ENCODE measurements around the gene HCFC1R1. TPM values are rescaled to one million over a fixed set of nuclear protein-coding genes. Genes with fewer than 3 reads are reported as not detected.
"Not testable (repeated sequence)": the region's sequence is repeated elsewhere in the genome, so short reads cannot be mapped to it uniquely, and the experiment has no call there.

The HCFC1R1 gene
- total and polyA plus RNA-seq, 7 donors = 23.1 to 82.5 (median 52.9) TPM

DNA sequence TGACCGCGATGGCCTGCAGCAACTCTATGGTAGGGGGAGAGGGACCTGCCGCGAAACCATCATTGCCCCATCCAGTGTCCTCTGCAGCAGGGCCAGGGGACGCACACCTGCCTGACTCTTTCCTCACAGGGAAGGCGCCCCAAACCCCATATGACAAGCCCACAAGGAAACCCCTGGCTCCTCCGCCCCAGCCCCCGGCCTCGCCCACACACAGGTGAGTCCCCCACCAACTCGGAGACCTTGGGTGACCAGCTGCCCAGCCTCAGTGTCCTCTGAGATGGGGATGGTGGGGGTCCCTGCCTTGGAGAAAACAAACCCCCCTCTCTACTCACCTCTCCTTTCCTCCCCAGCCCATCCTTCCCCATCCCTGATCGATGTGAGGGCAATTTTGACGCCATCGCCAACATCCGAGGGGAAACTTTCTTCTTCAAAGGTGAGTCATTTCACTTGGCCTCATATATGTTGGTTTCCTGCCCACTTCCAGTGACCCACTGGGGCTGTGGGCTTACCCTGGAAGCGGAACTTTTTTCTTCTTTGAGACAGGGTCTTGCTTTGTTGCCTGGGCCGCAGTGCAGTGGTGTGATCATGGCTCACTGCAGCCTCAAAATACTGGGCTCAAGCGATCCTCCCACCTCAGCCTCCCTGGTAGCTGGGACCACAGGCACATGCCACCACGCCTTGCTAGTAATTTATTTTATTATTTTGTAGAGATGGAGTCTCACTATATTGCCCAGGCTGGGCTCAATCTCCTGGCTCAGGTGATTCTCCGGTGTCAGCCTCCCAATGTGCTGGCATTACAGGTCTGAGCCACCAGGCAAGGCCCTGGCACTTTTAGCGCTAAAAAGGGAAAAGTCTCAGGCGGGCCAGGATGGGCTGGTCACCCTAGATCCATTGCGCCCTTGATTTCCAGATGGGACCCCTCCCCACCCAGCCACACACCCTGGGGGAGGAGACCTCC, 33.7 kb upstream of the HCFC1R1 start:
- peaks cover 0 to 12% (median 0%) of the 10 kb centered on the region in 3 donors for H3K27me3 ChIP-seq

GRCh38 chr16:3056336-3057180, 32.8 kb upstream of the HCFC1R1 start:
- TF ChIP-seq POLR2AphosphoS5 (IDR thresholded peaks at IDR 0.05) (no peak), EP300 (IDR thresholded peaks at IDR 0.05) (no peak), POLR2A (IDR thresholded peaks at IDR 0.05) (no peak)
- TF ChIP-seq, protein P1, sequence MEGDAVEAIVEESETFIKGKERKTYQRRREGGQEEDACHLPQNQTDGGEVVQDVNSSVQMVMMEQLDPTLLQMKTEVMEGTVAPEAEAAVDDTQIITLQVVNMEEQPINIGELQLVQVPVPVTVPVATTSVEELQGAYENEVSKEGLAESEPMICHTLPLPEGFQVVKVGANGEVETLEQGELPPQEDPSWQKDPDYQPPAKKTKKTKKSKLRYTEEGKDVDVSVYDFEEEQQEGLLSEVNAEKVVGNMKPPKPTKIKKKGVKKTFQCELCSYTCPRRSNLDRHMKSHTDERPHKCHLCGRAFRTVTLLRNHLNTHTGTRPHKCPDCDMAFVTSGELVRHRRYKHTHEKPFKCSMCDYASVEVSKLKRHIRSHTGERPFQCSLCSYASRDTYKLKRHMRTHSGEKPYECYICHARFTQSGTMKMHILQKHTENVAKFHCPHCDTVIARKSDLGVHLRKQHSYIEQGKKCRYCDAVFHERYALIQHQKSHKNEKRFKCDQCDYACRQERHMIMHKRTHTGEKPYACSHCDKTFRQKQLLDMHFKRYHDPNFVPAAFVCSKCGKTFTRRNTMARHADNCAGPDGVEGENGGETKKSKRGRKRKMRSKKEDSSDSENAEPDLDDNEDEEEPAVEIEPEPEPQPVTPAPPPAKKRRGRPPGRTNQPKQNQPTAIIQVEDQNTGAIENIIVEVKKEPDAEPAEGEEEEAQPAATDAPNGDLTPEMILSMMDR (IDR thresholded peaks at IDR 0.05) = no peak
- peaks cover 0 to 22% (median 19%) of the 10 kb centered on the region in 4 donors for H3K4me1 ChIP-seq
- no peak overlapping the region for H3K27ac ChIP-seq
- 82 to 92% methylated on average over 19 of the region's 19 CpGs for WGBS, 2 donors
- intact Hi-C loops (cut with DNase I) = no loop called here
- peaks cover 0 to 15% (median 0%) of the 10 kb centered on the region in 3 donors for H3K27me3 ChIP-seq
- DNase-seq = no peak
- H3K36me3 ChIP-seq = no peaks in the 10 kb centered on the region
- no peaks in the 10 kb centered on the region for H3K9me3 ChIP-seq
- no peak overlapping the region for H3K4me3 ChIP-seq

More for the DNA sequence above, 33.7 kb upstream of the HCFC1R1 start:
- Histone ChIP-seq H3K4me1 (peaks cover 0 to 22% (median 19%) of the 10 kb centered on the region in 4 donors), H3K27ac (no peak overlapping the region), H3K4me3 (peak overlapping the region in 1 of 4 donors; percentile 91), H3K36me3 (no peaks in the 10 kb centered on the region), H3K9me3 (no peaks in the 10 kb centered on the region)
- TF ChIP-seq, protein P1 (IDR thresholded peaks at IDR 0.05) = no peak
- no peak for TF ChIP-seq EP300 (IDR thresholded peaks at IDR 0.05)
- no peak for TF ChIP-seq POLR2AphosphoS5 (IDR thresholded peaks at IDR 0.05)
- no peak for TF ChIP-seq POLR2A (IDR thresholded peaks at IDR 0.05)
- no peak for DNase-seq
- intact Hi-C loops (cut with DNase I) = loop anchor here (2.0 kb wide), 2 partner anchors 71 to 109 kb away; no protein-coding TSS in a partner anchor
- WGBS, 2 donors = 87 to 91% methylated on average over 22 of the region's 22 CpGs

DNA sequence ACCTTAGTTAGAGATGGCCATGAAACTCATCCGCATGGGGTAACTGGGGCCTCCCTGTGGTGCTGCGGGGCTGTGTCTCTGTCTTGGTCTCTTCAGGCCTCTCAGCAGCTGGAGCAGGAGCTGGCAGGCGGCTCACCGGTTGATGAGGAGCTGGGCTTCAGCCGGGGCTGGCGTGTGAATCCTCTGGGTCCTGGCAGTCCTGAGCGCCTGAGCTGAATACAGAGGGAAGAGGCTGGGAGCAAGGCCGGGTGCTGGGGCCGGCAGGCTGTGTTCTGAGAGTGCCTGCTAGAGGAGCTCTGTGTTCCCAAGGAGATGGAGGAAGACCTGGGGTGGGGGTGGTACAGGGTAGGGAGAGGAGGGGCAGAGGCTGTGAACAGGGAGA, 32.0 kb upstream of the HCFC1R1 start:
- DNase-seq; H3K27ac ChIP-seq; intact Hi-C loops (cut with DNase I); H3K36me3 ChIP-seq; H3K4me3 ChIP-seq; H3K9me3 ChIP-seq: not testable (repeated sequence)
- Histone ChIP-seq H3K27me3 (peaks cover 0 to 21% (median 0%) of the 10 kb centered on the region in 3 donors), H3K4me1 (peaks cover 0 to 22% (median 19%) of the 10 kb centered on the region in 4 donors)
- WGBS, 2 donors = 82 to 83% methylated on average over 9 of the region's 9 CpGs

DNA sequence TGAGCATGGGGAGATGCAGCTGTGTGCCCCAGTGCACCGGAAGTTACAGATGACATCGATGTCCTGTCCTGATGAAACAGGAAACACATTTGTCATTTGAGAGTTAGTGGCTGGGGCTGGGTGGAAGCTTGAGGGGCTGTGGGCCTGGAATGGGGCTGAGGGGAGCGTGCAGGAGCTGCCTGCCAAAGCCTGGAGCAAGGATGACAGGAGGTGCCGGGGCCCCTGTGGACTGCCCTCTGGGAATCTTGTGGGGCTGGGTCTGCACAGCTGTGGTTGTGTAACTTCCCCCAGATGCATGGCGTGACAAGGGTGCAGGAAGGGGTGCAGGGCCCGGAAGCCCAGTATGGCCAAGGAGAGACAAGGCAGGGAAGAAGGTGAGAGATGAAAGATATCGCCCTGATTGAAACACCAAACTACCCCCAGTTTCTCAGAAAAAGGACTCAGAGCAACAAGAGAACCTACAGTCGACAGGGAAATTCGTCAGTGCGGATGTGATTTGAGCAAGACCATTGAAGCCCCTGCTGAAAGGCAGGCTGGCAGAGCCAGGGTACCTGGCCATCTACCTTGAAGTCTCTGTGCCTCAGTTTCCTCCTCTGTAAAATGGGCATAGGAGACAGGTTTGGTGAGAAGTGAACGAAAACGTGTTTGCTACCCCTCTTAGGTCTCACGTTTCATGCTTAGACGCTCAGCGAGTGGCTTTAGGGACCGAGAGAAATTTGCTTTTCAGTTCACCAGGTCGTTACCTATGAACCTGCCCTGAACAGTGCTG, 31.4 kb upstream of the HCFC1R1 start:
- H3K36me3 ChIP-seq = no peaks in the 10 kb centered on the region
- no peaks in the 10 kb centered on the region for H3K9me3 ChIP-seq
- 71 to 82% methylated on average over 17 of the region's 17 CpGs for WGBS, 2 donors
- H3K4me3 ChIP-seq = no peak overlapping the region
- H3K4me1 ChIP-seq = peaks cover 0 to 22% (median 19%) of the 10 kb centered on the region in 4 donors
- TF ChIP-seq, protein P1 (IDR thresholded peaks at IDR 0.05) = no peak
- TF ChIP-seq POLR2AphosphoS5 (IDR thresholded peaks at IDR 0.05) (no peak), POLR2A (IDR thresholded peaks at IDR 0.05) (no peak), EP300 (IDR thresholded peaks at IDR 0.05) (no peak)
- no peak for DNase-seq
- intact Hi-C loops (cut with DNase I) = no loop called here
- no peak overlapping the region for H3K27ac ChIP-seq
- peaks cover 0 to 26% (median 2%) of the 10 kb centered on the region in 3 donors for H3K27me3 ChIP-seq

DNA sequence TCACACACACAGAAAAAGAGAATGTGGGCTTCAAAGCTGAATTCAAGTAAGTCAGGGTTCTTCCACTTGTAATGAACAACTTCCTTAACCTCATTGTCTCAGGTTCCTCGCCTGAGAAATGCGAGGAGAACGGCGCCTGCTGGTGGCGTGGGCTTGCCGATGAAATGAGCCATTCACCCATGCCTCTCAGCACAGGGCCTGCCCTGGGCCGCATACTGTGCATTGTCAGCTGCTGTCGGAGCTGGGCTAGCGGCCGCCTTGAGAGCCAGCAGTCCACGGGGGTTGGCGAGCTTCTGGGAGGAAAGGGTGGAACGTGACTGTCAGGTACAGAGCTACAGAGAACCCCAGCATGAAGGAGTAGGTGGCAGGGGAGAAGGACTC, 29.6 kb upstream of the HCFC1R1 start:
- H3K4me1 ChIP-seq; H3K9me3 ChIP-seq; H3K27ac ChIP-seq; intact Hi-C loops (cut with DNase I); H3K4me3 ChIP-seq; H3K36me3 ChIP-seq; DNase-seq: not testable (repeated sequence)
- 87 to 93% methylated on average over 13 of the region's 13 CpGs for WGBS, 2 donors
- peaks cover 0 to 36% (median 17%) of the 10 kb centered on the region in 3 donors for H3K27me3 ChIP-seq

- H3K9me3 ChIP-seq; H3K4me1 ChIP-seq; H3K4me3 ChIP-seq; H3K36me3 ChIP-seq; DNase-seq; H3K27ac ChIP-seq; intact Hi-C loops (cut with DNase I): not testable (repeated sequence)
- WGBS, 2 donors = 74% methylated on average over 11 of the region's 12 CpGs
- peaks cover 0 to 38% (median 22%) of the 10 kb centered on the region in 3 donors for H3K27me3 ChIP-seq
Observed at GRCh38 chr16:3052571-3053329, 29.0 kb upstream of the HCFC1R1 start.

Data from sigmoid colon (tissue), 7 donors.